HCT116 (cell line): ENCODE data around the gene ACKR3. TPM values are rescaled to one million over a fixed set of nuclear protein-coding genes. Genes with fewer than 3 reads are reported as not detected.

ENCODE experiments used
- ATAC-seq: fragments of 200-7000 bp; cut with Tn5 transposase; 2 replicates; pipeline ENCODE4 v1.9.1; 2020; ENCODE audit warnings: mild to moderate bottlenecking, moderate library complexity
- BruUV-seq: library from RNA; stranded (reverse); fragments of 400-500 nt; replicated peaks from 2 replicates; lab custom pipeline; 2021; lab: Mats Ljungman, UMichigan
- CTCF ChIA-PET: fragments of 300-600 bp; sonication (Branson Sonifier 250); formaldehyde crosslinking; loops from one replicate; lab custom pipeline; 2021; ENCODE audit warnings: antibody characterized with exemption; lab: Charles Lee
- POLR2A ChIA-PET: fragments of 300-600, 350-600 bp; sonication (Branson Sonifier 250); formaldehyde crosslinking; loops from one replicate; lab custom pipeline; 2021; ENCODE audit warnings: antibody characterized with exemption; lab: Charles Lee
- RAD21 ChIA-PET, 2 experiments: fragments of 300-600 bp; sonication (Branson Sonifier 250); formaldehyde crosslinking; loops; one replicate each; lab custom pipeline; 2023; ENCODE audit warnings: low total read pairs in 2 of 2; ENCODE audit not compliant: uncharacterized antibody in 2 of 2, unreplicated experiment in 2 of 2, low non-redundant PET in 1 of 2; lab: Charles Lee
- DNase-seq: peaks from one replicate; pipeline ENCODE4 v3.0.0-alpha.2; 2010; ENCODE audit warnings: low read depth, low spot score
- H2AFZ ChIP-seq: fragments of 200-600 bp; shearing (Covaris generic), sonication (generic); 2 replicates; pipeline ENCODE4 v1.6.1; 2017; ENCODE audit warnings: low read depth, mixed run types, mixed read lengths, antibody characterized with exemption, low read length; ENCODE audit not compliant: poor library complexity, severe bottlenecking
- H3K27ac ChIP-seq: 2 replicates; pipeline ENCODE4 v1.5.1; 2012; ENCODE audit warnings: low read depth, low read length
- H3K27me3 ChIP-seq: fragments of 200-600 bp; sonication (generic); 2 replicates; pipeline ENCODE4 v1.6.1; 2016; ENCODE audit warnings: mixed run types, low read length, mixed read lengths; ENCODE audit not compliant: insufficient read depth
- H3K36me3 ChIP-seq, 2 experiments: fragments of 200-500 bp in 1 of 2; fragments of 200-600 bp in 1 of 2; sonication (Bioruptor generic) in 1 of 2; sonication (generic) in 1 of 2; 2 replicates each; pipeline versions ENCODE4 v1.5.1 to v1.6.1; 2014 to 2016; ENCODE audit warnings: low read length in 2 of 2, inconsistent platforms in 1 of 2, mixed read lengths in 1 of 2, mixed run types in 1 of 2; ENCODE audit not compliant: insufficient read depth in 2 of 2, control insufficient read depth in 1 of 2
- H3K4me1 ChIP-seq, 2 experiments: fragments of 200-600 bp in 1 of 2; sonication (generic) in 1 of 2; 2 replicates each; pipeline versions ENCODE4 v1.5.1 to v1.6.1; 2012 to 2017; ENCODE audit warnings: low read length in 2 of 2, inconsistent platforms in 1 of 2, mild to moderate bottlenecking in 1 of 2, mixed read lengths in 1 of 2, mixed run types in 1 of 2, moderate library complexity in 1 of 2; ENCODE audit not compliant: insufficient read depth in 2 of 2, control insufficient read depth in 1 of 2
- H3K4me2 ChIP-seq: fragments of 200-600 bp; sonication (generic); 2 replicates; pipeline ENCODE4 v1.6.1; 2017; ENCODE audit warnings: mixed run types, low read length, mixed read lengths
- H3K4me3 ChIP-seq, 2 experiments: fragments of 200-600 bp in 1 of 2; sonication (generic) in 1 of 2; replicated peaks in 1 of 2; 2 replicates each; pipeline ENCODE4 v1.5.1; 2011 to 2016; ENCODE audit warnings: low read length in 2 of 2, control low read depth in 1 of 2, low read depth in 1 of 2, mild to moderate bottlenecking in 1 of 2, mixed read lengths in 1 of 2, mixed run types in 1 of 2
- H3K79me2 ChIP-seq: fragments of 200-600 bp; sonication (generic); 2 replicates; pipeline ENCODE4 v1.6.1; 2017; ENCODE audit warnings: mild to moderate bottlenecking, mixed run types, low read length, moderate library complexity, mixed read lengths; ENCODE audit not compliant: insufficient read depth
- H3K9ac ChIP-seq: fragments of 200-600 bp; sonication (generic); 2 replicates; pipeline ENCODE4 v1.6.1; 2016; ENCODE audit warnings: low read length, mixed read lengths
- H3K9me2 ChIP-seq: fragments of 200-600 bp; sonication (generic), shearing (Covaris generic); 2 replicates; pipeline ENCODE4 v1.6.1; 2017; ENCODE audit warnings: mixed run types, mild to moderate bottlenecking, moderate library complexity; ENCODE audit not compliant: insufficient read depth
- H3K9me3 ChIP-seq, 2 experiments: fragments of 200-500 bp in 1 of 2; fragments of 200-600 bp in 1 of 2; sonication (Bioruptor generic) in 1 of 2; sonication (generic) in 1 of 2; 2 replicates each; pipeline ENCODE4 v1.6.1; 2014 to 2017; ENCODE audit warnings: low read length in 2 of 2, mixed read lengths in 2 of 2, inconsistent platforms in 1 of 2, low read depth in 1 of 2, mild to moderate bottlenecking in 1 of 2, mixed run types in 1 of 2, moderate library complexity in 1 of 2; ENCODE audit not compliant: control insufficient read depth in 1 of 2, insufficient read depth in 1 of 2
- H4K20me1 ChIP-seq: fragments of 200-600 bp; sonication (generic), shearing (Covaris generic); 2 replicates; pipeline ENCODE4 v1.6.1; 2017; ENCODE audit warnings: mixed run types, mild to moderate bottlenecking, moderate library complexity; ENCODE audit not compliant: insufficient read depth
- CBX3 ChIP-seq: IDR thresholded peaks from 2 replicates; pipeline ENCODE4 v1.6.1; 2012; ENCODE audit warnings: low read depth
- CEBPB ChIP-seq: IDR thresholded peaks from 2 replicates; pipeline ENCODE4 v1.6.1; 2012; ENCODE audit warnings: low read depth
- ELF1 ChIP-seq: IDR thresholded peaks from 2 replicates; pipeline ENCODE4 v1.6.1; 2012; ENCODE audit warnings: low read depth, borderline replicate concordance
- EZH2 ChIP-seq: fragments of 200-600 bp; sonication (generic); IDR thresholded peaks from 2 replicates; pipeline ENCODE4 v1.6.1; 2017; ENCODE audit warnings: antibody characterized with exemption, mixed run types
- EZH2phosphoT487 ChIP-seq: fragments of 200-600 bp; IDR thresholded peaks from 2 replicates; pipeline ENCODE4 v1.6.1; 2018; ENCODE audit warnings: antibody characterized with exemption, borderline replicate concordance
- FOSL1 ChIP-seq: IDR thresholded peaks from 2 replicates; pipeline ENCODE4 v1.6.1; 2012; ENCODE audit warnings: low read depth
- JUND ChIP-seq: IDR thresholded peaks from 2 replicates; pipeline ENCODE4 v1.6.1; 2012
- POLR2AphosphoS5 ChIP-seq: IDR thresholded peaks from 2 replicates; pipeline ENCODE4 v1.6.1; 2011; ENCODE audit warnings: mild to moderate bottlenecking, low read depth, low read length, moderate library complexity
- RAD21 ChIP-seq: IDR thresholded peaks from 2 replicates; pipeline ENCODE4 v1.6.1; 2012; ENCODE audit warnings: low read depth, mild to moderate bottlenecking
- REST ChIP-seq: IDR thresholded peaks from 2 replicates; pipeline ENCODE4 v1.6.1; 2012; ENCODE audit warnings: low read depth
- SIN3A ChIP-seq: IDR thresholded peaks from 2 replicates; pipeline ENCODE4 v1.6.1; 2012; ENCODE audit warnings: low read depth
- TCF7L2 ChIP-seq: IDR thresholded peaks from 2 replicates; pipeline ENCODE4 v1.7.0; 2011; ENCODE audit warnings: borderline replicate concordance, inconsistent platforms; ENCODE audit not compliant: insufficient read depth, insufficient read length; ENCODE audit errors: extremely low read depth
- YY1 ChIP-seq: IDR thresholded peaks from 2 replicates; pipeline ENCODE4 v1.6.1; 2011; ENCODE audit warnings: low read length, low read depth, moderate library complexity, mild to moderate bottlenecking; ENCODE audit not compliant: insufficient replicate concordance; ENCODE audit errors: extremely low read depth
- ZBTB33 ChIP-seq: IDR thresholded peaks from 2 replicates; pipeline ENCODE4 v1.6.1; 2011; ENCODE audit warnings: mild to moderate bottlenecking, low read length, moderate library complexity; ENCODE audit not compliant: insufficient replicate concordance; ENCODE audit errors: extremely low read depth
- intact Hi-C: fragments of 100-400 bp; cut with micrococcal nuclease; formaldehyde crosslinking; loops from 2 replicates; pipeline ENCODE4 v1.10.0; 2022
- total RNA-seq: library from RNA; stranded (reverse); gene quantifications from one replicate; pipeline ENCODE4 v1.2.1, GENCODE V29; 2021; ENCODE audit not compliant: unreplicated experiment
- TF ChIP-seq, protein P1 (sequence below), 3 experiments: fragments of 200-600 bp in 1 of 3; sonication (generic) in 1 of 3; IDR thresholded peaks in 2 of 3; conservative IDR thresholded peaks in 1 of 3; 2 replicates each; pipeline ENCODE4 v1.5.1; 2012 to 2017; ENCODE audit warnings: low read depth in 2 of 3, low read length in 2 of 3, antibody characterized with exemption in 1 of 3, borderline replicate concordance in 1 of 3, control low read depth in 1 of 3, mild to moderate bottlenecking in 1 of 3, mixed read lengths in 1 of 3, mixed run types in 1 of 3, moderate library complexity in 1 of 3; ENCODE audit not compliant: insufficient read depth in 1 of 3

ACKR3 gene
- total RNA-seq, 1 experiment from 2014 or later = 0.20 TPM

DNA sequence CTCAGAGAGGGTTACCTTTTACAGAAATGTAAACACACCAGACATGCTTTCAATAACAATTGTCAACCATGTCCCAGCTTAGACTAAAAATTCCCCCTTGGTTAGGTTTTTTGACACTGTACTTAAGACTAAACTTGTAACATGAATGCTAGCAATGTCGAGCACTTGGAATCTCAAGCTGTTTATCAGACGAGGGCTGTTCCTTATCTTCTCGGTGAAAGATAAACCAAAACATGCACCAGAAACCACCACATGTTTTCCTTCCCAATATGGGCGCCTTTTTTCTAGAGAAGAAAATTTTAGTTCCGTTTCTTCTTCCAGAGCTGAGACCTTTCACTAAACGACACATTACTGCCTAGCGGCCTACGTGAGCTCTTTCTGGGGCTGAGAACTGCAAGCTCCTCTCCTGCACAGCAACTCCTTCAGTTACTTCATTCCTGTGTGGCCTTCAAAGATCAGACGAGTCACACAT lies 42.4 kb upstream of the ACKR3 start (continued):
- TF ChIP-seq REST (no peak), SIN3A (no peak), ZBTB33 (no peak), EZH2phosphoT487 (no peak), YY1 (no peak)

DNA sequence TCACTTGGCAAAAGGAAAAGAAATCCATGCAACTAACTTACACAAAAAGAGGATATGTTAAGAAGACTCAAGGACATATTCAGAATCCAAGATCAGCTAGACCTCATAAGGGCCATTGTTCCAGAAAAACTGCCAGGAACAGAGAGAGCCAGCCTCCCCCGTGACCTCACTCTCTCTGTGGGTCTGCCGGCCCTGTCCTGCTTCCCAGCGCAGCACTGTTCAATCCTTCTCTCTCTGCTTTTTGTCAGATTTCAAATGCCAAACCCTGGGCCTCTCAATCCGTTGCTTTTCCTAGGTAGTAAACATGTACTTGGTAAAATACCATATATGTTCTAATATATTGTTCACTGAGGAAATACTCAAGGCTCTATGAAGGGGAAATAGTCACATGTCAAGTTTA lies 40.0 kb upstream of the ACKR3 start:
- H3K4me2 ChIP-seq = no peak overlapping the region
- no peak overlapping the region for H2AFZ ChIP-seq
- CTCF ChIA-PET = interaction anchor here (1.1 to 2.2 kb wide), 2 partner anchors 15 to 16 kb away, joined by 5 read pairs; no protein-coding TSS in a partner anchor
- H3K79me2 ChIP-seq = no peaks in the 10 kb centered on the region
- intact Hi-C loops = no loop called here
- no peaks in the 10 kb centered on the region for H3K9me2 ChIP-seq
- POLR2A ChIA-PET = no interaction called here
- H3K9ac ChIP-seq = no peak overlapping the region
- no peaks in the 10 kb centered on the region for H3K4me1 ChIP-seq
- ATAC-seq (no peak), DNase-seq (no peak)
- H3K27me3 ChIP-seq = peaks cover 38% of the 10 kb centered on the region; the same call in 1 of the 2 replicates
- no peak overlapping the region for H3K4me3 ChIP-seq
- no peaks in the 10 kb centered on the region for H4K20me1 ChIP-seq
- RAD21 ChIA-PET = no interaction called here
- no peaks in the 10 kb centered on the region for H3K36me3 ChIP-seq
- no peak overlapping the region for H3K27ac ChIP-seq
- no peaks in the 10 kb centered on the region for H3K9me3 ChIP-seq
- no TSS peak for BruUV-seq
- TF ChIP-seq JUND (no peak), CEBPB (no peak), CBX3 (no peak), SIN3A (no peak), RAD21 (no peak), ZBTB33 (no peak), TCF7L2 (no peak), POLR2AphosphoS5 (no peak), EZH2 (no peak), FOSL1 (no peak), ELF1 (no peak)
- TF ChIP-seq, protein P1, sequence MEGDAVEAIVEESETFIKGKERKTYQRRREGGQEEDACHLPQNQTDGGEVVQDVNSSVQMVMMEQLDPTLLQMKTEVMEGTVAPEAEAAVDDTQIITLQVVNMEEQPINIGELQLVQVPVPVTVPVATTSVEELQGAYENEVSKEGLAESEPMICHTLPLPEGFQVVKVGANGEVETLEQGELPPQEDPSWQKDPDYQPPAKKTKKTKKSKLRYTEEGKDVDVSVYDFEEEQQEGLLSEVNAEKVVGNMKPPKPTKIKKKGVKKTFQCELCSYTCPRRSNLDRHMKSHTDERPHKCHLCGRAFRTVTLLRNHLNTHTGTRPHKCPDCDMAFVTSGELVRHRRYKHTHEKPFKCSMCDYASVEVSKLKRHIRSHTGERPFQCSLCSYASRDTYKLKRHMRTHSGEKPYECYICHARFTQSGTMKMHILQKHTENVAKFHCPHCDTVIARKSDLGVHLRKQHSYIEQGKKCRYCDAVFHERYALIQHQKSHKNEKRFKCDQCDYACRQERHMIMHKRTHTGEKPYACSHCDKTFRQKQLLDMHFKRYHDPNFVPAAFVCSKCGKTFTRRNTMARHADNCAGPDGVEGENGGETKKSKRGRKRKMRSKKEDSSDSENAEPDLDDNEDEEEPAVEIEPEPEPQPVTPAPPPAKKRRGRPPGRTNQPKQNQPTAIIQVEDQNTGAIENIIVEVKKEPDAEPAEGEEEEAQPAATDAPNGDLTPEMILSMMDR (IDR thresholded peaks at IDR 0.05 in 2 of 3, conservative IDR thresholded peaks at IDR 0.05 in 1 of 3; ENCODE audit: borderline replicate concordance in 1 of 3, insufficient read depth in 1 of 3, low read depth in 2 of 3, low read length in 2 of 3) = no peak
